Amygdala (tissue), 56 donors: ENCODE results near the gene ATG7.
A peak's percentile ranks its signal among the peaks of the same experiment; 100 is the strongest.

Experiments used
- DNase-seq, 56 donors: peaks; one replicate each; lab custom pipeline; 2025; lab: John Stamatoyannopoulos, UW

ATG7 gene

DNA sequence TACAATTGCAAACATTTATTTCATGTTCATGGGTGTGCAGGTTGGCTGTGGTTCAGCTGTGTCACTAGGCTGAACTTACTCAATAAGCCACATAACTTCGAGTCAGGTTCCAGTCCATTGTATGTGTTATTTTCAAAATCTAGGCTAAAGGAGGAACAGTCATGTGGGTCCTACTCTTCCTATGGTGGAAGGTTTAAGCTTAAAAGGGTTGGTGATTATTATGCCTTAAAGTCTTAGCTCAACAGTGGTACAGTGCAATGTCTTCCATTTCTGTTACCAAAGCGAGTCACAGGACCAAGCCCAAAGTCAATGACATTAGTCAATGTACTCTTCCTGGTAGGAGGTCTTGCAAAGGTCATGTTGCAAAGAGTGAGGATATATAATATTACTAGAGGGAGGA is 78.2 kb downstream of the ATG7 start:
- DNase-seq = no peak

DNA sequence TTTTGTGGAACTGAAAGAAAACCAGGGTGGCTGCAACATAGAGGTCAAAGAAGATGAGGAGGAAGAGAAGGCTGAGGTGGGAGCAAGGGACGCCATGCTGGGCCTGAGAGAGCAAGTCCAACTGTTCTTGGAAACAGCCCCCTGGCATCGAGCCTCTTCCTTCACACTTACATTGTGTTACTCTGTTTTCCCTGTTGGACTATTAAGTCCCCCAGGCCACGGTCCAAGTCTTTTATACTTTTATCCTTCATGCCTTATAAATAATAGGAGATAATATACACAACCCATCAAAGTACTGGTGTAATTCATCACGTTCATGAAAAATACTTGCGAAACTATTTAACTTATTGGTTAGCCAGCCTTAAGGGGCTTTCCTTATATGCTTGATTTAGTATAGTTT is 79.3 kb downstream of the ATG7 start:
- DNase-seq = no peak

DNA sequence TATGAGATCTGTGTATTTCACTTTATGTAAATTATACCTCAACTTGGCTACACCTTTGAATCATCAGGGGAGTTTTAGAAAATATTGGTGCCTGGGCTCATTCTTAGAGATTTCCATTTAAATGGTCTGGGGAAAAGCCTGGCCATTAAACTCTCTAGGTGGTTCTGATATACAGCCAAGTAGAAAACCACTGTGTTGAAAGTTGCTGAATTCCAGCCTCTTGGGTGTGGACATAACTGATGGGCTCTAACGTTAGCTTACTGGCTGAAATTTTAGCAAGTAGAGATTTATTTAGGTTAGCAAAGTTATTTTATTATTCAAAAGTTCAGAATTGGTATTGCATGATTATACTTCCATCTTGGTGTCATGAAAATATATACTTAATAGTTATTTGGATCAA is 84.1 kb downstream of the ATG7 start:
- DNase-seq = no peak

DNA sequence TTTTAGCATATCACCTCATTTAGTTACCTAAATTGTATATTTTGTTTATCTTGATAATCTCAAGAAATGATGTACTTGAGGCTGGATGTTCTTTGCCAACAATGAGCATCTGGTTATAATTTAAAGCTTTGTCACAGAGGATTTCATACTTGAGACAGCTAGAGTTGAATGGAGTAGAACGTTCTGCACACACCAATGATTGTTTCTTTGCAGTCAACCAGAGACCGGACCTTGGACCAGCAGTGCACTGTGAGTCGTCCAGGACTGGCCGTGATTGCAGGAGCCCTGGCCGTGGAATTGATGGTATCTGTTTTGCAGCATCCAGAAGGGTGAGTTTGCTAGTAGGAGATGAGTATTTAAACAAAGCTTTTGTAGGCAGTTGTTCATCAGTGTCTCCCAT is 90.4 kb downstream of the ATG7 start:
- DNase-seq = no peak

DNA sequence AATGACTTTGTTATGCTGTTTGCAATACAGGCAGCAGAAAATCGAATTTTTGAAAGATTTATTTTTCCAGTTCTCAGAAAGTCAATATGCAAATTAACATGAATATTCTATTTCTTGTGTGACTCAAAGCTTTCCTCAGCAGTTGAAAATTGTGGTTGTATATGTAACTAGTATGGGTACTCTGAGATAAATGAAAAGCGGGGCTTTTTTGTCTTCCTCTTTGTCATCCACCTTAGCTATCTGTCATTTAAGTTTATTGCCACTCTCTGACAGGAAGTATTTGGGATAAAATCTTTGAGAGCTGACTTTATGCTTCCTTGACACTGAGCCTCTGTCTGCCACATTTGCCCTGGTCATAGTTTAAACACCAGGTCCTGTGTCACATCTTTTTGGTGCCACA is 91.5 kb downstream of the ATG7 start:
- no peak for DNase-seq

DNA sequence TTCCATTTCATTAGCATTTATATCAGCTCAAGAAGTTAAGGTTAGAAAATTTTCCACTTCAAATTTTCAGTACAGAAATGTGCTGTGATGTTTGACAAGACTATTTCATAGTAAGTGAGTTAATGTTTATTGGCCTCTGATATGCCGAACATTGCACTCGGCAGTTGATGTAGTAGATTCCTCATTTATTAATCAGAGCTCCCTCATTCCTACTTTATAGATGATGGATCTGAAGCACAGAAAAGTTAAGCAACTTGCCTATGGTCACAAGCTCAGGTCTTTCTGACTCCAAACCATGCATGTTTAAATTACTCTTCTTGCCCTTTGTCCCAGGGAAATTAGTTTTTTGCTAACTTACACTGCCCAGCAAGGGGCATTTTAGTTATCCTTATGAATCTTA is 92.0 kb downstream of the ATG7 start:
- DNase-seq = no peak

DNA sequence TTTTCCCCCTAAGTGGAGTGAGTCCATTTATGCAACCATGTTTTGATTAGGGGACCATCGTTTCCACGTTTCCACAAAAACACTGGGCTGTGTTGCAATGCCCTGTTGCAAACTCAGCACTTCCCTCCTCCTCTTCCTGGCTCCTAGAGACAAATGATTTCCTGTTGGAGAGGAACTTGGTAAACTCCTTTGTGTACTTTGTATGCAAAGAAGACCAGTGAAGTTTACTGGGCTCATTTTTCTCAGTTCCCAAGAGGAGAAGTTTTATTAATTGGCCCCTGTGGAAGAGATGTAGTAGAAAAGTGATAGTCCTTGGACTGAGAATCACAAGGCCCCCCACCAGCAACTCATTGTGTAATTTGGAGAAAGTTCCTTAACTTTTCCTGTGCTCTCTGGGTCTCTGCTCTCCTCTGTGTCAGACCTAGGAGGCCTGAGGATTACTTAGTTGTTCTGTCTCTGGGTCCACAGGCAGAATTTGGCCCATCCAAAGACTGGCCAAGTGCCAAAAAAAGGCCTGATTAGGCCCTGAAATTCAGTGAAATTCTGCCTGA is 95.0 kb downstream of the ATG7 start:
- peak in 3 of 56 donors; percentile 21 to 37 (median 30) for DNase-seq

DNA sequence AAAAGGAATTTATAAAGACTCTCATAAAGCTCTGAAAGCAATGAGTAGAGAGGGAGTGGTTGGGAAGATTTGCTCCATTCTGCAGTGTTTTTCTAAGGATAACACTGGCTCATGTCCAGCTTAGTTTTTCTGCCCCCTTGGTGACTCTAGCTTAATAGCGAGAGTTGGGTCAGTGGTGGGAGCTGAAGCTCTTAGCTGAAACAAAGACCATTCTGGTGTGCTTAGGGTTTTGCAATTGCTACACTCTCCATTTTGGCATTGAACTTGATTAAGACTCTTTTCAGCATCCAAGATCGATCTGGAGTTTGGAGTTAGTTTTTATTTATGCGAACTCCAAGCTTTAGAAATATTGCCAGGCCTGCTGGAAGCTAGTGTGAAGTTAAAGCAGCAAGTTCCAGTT is 98.0 kb downstream of the ATG7 start:
- no peak for DNase-seq

DNA sequence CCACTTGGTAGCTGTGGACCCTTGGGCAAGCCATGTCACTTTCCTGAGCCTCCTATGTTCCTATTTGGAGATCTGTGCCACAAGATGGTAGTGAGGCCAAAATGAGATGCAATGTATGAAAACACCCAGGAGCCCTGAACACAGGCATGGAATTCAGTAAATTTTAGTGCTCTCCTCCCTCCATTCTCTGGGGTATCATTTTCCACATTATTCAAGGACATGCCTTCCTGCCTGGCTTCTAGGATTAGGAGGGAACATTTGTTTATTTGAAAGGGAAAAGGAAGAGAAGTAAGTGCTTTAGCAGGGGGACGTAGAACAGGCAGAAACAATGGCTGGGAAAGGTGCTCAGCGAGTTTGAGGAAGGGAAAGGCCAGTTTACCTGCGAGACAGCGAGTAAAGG is 98.8 kb downstream of the ATG7 start:
- DNase-seq = no peak

DNA sequence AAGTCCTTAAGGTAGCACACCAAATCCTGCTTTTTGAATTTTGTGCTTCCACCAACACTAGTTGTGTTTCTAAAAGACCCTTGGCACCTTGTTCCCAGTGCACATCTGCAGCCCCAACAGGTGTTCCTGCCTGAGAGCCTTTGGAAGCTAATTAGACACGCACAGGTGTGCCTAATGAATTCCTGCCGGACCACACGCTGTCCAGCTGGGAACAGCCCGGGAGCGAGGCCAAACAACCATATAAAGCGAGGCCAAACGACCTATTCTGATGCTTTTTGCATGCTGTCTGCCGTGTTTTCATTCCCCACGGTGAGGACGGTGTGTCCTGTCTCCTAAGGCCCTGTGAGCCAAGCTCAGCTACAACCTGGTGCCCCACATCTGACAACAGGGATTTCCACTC is 99.5 kb downstream of the ATG7 start:
- DNase-seq = peak in 1 of 56 donors; percentile 8

DNA sequence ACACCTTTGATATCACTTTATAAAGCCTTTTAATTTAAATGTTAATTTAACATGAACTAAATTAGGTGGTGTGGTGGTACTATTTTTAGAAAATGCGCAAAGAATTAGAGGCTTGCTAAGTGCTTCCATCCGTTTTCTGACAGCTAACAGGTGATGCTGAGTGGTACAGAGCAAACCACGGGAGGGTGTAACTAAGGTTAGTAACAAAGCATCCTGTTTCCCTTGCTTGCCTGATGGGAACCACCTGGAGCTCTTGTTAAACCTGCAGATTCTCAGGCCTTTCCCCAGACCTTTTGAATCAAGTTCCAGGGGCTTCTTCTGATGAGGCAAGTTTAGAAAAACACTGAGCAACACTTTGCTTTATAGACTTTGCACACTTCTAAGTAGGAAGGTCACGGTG is 101.0 kb downstream of the ATG7 start:
- no peak for DNase-seq

DNA sequence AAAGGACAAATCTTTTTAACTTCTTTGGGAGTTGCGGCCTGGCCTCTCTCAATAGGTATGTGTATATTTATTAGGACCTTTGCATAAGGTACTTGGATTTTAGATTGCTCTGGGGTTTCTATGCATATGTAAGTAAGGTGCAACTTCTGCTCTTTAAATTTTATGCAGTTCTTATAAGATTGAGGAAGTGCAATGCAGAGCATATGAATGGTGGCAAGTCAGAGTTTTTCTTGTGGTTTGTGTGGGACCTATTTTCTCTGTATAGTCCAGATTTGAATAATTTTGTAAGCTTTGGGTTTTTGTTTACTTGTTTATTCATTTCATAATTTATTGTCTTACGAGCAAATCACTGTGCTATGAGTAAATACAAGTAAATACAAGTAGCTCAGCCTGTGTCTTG is 101.5 kb downstream of the ATG7 start:
- DNase-seq = no peak

DNA sequence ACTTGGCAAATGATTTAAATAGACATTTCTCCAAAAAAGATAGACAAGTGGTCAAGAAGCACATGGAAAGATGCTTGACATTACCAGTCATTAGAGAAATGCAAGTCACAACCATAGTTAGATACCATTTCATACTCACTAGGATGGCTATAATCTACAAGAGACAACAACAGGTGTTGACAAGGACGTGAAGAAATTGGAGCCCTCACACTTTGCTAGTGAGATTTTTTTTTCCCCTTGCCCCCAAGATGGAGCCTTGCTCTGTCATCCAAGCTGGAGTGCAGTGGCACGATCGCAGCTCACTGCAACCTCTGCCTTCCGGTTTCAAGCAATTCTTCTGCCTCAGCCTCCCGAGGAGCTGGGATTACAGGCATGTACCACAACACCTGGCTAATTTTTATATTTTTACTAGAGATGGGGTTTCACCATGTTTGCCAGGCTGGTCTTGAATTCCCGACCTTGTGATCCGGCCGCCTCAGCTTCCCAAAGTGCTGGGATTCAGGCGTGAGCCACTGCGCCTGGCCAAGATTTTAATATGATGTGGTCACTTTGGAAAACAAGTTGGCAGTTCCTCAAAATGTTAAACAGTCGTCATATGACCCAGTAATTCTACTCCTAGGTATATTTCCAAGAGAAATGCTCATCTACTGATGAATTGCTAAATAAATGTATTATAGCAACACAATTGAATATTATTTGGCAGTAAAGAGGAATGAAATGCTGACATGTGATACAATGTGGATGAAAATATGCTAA is 103.3 kb downstream of the ATG7 start:
- DNase-seq = no peak

DNA sequence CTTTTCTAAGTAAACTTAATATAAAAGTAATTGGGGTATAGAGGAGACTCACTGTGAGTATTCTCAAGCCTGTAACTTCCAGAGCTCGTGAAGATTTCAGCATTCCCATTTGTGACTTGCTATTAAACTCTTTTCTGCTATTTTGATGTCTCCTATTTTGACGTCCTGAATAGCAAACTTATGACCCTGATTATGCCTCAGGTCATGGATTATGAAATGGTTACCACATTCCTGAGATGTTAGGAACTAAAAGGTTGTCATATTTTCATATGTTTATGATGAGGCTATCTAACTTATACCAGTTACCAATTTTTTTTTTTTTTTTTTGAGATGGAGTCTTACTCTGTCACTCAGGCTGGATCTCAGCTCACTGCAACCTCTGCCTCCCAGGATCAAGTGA is 105.5 kb downstream of the ATG7 start:
- DNase-seq = no peak

DNA sequence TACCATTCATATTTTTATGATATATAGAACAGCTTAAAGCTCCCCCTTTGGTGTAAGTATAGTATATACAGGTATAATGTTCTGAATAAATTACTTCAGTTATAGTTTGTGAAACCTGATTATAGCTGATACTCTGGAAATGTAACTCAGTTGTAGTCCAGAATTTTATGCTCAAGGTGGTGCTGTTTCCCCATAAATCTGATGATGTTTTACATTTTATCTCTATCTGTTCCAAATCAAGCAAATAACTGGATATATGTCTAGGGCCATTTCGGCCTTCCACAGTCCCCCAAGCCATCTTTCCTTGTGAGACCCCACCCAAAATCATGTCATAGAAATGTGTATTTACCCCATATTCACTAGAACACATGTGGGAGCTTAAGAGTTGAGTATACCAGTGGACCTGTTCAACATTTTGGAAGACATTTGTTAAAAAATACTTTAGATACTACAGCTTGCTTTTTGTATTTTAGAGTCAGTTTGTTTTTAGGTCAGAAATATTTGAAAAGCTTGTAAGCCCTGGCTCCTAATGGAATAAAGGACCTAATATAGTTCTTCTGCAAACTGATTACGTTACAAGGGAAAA is 107.1 kb downstream of the ATG7 start:
- DNase-seq = peak in 2 of 56 donors; percentile 31 to 70

DNA sequence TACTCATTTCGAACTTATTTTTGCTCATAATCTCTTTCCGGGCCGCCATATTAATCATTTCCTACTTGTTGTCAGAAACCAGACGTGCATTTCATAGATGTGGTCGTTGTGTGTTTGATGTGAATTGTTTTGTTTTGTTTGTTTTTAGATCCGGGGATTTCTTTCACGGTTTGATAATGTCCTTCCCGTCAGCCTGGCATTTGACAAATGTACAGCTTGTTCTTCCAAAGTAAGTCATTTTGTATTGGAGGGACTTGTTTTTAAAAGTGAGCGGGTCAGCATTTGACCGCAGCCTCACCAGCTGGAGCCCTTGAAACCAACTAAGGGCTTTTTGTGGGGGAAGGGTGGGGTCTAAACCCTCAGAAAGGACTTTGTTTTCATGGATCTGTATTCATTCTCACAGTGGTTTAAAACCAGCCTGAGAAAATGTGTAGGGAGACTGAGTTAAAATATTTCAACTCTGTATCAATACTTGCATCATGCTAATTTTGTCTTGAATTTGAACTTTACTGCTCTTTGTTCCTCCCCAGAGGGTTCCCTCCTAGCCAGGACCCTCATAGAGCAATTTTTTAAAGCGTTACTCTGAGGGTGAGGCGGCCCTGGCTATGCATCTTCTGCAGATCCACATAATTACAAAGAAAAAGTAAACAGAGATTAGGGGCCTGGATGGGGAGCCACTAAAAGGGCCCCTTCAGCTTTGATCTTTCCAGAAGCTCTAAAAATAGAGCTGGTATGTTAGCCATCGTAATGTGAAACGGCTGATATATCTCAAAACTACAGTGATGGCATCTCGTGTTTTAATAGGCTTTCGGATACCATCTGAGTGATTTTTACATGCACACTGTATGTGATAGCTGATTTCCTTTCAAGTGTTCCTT is 107.9 kb downstream of the ATG7 start:
- no peak for DNase-seq

DNA sequence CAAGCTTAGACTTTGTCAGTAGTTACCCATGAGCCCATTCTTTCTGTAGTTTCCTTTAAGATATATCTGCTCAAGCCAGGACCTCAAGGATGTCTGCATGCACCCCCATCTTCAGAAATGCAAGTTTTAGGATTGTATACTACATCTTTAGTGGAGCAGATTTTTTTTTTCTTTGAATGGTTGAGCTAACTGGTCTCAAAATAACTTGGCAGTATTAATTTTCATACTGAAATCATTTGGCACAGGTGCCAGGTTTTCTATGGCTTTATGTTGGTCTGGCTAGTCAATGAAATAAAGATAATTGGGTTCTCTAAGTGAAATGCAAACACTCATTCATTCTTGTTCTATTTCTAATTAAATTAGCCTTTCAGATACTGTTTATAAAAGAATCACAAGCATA is 108.9 kb downstream of the ATG7 start:
- no peak for DNase-seq

DNA sequence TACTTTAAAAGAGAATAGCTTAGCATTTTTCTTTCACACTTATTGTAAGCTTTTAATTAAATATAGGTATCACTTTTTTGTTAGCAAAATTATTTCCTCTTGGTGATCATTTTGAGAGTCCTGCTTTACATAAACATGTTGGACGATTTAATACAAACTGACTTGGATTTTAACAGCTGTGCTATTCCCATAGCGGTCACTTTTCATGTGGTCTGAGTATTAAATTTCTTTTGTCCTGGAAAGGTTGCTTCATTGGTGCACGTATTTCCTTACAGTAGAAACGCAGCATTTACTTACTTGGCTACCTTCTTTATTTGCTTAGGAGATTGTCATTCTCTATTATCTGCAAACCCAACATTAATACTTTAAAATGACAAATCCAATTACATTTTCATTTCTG is 109.4 kb downstream of the ATG7 start:
- no peak for DNase-seq

DNA sequence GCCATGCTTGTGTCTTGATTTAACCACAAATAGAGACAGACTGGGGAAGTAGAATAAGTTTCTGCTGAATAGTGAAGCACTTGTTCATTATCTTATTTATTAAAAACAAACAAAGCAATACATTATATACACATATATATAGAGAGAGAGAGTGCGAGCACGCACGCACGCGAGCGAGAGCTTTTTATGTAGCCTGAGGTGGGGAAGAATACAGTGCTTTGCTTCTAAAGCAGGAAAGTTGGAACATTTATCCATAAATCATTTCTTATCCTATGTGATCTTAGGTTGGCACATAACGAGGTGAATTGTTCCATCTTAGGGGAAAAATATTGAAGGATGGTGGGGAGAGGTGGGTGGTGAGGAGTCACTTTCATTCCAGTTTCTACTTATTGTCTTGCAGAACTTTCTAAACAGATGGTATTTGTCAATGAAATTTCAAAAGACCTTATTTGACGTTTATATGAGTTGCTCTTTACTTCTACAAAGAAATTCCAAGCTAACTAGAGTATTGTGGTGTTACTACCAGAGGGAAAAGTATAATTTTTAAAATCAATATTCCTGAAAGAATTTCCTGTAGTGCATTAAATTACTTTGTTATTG is 110.0 kb downstream of the ATG7 start:
- DNase-seq = no peak

DNA sequence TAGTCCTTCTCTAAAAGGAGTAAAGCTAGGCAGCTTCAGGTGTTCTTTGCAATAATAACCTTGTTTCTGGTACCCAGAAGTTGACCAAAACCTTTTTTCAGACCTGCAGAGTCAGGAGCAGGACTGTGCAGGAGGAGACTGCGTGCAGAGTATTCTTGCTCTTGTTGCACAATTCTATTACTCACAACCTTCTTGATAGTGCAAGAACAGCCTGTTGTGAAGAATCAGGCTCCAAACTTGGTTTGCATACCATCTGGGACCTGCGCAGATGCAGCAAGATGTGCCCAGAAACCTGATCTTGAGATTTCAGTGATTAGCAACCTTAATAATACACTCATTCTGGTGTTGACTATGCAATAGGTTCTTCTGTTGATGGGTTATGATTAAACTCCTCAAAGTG is 111.9 kb downstream of the ATG7 start:
- no peak for DNase-seq

DNA sequence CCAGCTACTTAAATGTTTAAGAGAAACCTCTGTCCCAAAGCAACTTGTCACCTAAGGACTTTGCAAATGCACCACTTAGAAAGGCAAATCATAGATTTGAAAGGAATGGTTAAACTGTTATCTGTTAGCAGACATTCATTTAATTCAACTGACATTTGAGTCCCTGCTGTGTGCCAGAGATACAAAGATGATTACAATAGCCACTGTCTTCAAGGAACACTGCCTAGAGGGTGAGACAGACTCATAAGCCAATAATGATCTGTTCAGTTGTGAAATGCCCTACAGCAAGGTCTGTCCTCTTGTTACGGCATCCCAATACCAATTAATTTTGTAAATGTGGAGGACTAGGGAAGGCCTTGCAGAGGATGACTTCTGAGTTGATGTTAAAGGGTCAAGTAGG is 113.1 kb downstream of the ATG7 start:
- no peak for DNase-seq
